A172 (cell line): ENCODE data around the gene MRPS6. TPM values are rescaled to one million over a fixed set of nuclear protein-coding genes. Genes with fewer than 3 reads are reported as not detected.
A peak's percentile ranks its signal among the peaks of the same experiment; 100 is the strongest.

ENCODE experiments used
- DNase-seq: peaks from one replicate; pipeline ENCODE4 v3.0.0-alpha.2; 2015; ENCODE audit warnings: low spot score
- total RNA-seq: library from RNA; depleted of rRNA; stranded (reverse); fragments of >200 nt; shearing (Covaris generic); gene quantifications from 2 replicates; pipeline ENCODE4 v1.2.3, GENCODE V29; 2014

MRPS6 gene
- total RNA-seq, 1 experiment from 2014 or later, result 62.2 TPM

DNA sequence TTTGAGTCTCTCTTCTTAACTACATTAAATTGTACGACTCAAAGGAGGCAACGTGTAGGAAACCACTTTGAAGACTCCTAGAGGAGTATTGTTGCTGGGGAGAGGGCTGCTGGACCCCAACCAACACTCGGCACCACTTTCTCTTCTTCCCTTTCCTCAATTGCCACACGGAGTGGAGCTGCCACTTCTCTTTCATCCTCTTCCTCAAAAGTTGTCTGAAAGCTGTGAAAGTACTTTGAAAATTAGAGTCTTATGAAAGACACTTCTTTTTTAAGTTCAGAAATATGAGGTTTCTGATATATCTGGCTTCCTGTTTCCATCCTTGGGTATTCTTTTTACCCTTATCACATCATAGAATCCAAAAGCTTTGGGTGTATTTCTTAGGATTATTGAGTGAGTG is 59.5 kb downstream of the MRPS6 start:
- no peak for DNase-seq

DNA sequence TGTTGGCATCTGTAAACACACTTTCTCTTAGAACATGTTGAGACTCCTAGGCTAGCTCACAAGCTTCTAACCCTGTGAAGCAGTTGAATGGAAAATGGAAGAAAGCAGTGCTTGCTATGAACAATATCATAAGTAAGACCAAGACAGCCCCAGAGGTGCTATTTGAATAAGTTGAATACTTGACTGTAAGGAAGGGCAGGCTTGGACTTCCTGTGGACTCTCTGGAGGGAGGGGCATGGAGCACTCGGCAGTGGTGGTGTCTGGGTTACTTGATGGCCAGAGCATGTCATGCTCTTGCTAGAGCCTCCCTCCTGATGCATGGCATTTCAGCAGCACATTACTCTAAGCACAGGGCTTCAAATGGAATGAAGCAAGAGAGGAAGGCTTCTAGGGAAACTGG is 60.0 kb downstream of the MRPS6 start:
- DNase-seq, result no peak

DNA sequence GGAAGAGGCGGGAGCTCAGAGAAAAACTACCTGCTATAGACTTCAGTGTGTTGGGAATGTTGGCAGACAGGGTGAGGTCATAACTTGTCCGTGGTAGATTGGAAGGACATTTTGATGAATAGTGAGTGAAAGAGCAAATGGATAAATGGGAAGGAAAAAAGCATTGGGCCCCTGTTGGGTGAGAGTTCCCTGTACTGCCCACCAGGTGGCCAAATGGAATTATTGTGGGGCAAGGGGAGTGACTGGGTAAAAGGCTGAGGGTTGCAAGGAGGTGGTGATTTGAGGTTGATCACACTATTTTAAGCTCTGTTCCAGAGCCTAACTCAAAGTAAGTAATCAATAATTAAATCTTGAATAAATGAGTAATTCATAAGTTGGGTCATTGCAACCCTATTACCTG is 60.4 kb downstream of the MRPS6 start:
- no peak for DNase-seq

DNA sequence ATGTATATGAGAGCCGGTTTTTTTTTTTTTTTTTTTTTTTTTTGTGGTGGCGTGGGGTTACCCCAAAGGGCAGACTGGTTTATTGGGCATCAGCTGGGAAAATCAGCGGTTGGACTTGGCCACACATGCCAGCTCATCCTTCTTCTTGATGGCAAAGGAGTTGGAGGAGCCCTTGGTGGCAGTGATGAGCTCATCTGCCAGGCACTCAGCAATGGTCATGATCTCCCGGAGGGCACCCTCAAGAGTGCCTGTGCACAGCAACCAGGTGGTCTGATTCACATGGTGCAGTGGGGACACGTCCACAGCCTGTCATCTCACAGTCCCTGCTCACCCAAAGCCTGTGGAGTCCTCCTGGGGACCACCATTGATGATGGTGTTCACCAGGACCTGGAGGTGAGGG is 62.0 kb downstream of the MRPS6 start:
- DNase-seq, result peak; percentile 58

DNA sequence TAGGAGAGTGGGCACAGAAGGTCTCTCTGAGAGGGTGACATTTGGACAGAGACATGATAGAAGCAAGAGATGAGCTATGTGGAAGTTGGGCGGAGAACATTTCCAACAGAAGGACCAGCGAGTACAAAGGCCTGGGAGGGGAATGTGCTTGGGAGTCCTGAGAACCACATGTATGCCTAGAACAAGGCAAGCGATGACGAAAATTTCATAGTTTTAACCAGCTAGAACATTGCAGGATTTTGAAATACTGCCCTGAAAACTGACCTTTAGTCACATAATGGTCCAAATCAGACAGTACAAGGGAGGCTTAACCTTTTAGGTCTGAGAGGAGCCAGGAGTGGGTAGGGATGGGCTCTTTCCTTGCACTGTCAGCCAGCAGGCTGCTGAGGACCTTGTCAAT is 68.0 kb downstream of the MRPS6 start:
- no peak for DNase-seq

DNA sequence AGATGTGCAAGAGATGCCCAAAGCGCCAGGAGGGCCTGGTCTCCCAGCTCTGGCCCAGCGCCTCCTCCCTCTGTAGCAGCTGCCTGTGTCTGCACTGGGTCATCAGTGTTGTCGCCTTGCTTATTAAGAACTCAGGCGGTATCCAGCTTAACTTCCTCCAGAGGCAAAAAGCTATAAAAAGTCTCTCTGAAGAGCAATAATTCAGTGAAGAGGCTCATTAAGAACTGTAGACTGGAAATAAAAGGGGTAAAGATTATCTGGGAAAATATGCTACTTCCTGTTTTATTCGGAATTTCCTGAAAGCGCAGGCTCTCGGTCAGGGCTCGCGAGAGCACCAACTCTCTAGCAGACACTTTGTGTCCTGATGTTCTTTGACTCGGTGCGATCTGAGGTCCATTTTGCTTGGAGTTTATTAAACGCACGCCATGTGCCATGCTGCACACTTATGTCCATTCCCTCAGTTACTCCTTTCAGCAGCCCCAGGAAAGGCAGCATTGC is 70.4 kb downstream of the MRPS6 start:
- no peak for DNase-seq

DNA sequence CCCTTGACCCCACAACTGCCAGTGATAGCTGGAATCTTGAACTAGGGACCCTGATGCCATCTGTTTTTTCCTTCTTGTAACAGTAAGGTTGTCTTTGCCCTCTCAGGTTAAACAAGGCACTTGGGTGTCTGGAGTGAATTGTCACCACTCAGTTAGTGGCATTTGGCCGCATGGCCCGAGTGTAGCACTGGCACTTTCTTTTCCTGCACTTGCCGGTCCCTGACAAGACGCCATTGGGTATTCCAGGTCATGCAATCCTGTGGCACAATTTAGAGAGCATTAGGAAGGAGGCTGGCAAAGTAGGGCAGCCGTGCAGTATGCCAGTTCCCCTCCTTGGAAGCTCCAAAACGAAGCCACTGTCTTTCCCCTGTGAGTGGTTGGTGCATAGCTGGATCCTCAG is 70.8 kb downstream of the MRPS6 start:
- no peak for DNase-seq

DNA sequence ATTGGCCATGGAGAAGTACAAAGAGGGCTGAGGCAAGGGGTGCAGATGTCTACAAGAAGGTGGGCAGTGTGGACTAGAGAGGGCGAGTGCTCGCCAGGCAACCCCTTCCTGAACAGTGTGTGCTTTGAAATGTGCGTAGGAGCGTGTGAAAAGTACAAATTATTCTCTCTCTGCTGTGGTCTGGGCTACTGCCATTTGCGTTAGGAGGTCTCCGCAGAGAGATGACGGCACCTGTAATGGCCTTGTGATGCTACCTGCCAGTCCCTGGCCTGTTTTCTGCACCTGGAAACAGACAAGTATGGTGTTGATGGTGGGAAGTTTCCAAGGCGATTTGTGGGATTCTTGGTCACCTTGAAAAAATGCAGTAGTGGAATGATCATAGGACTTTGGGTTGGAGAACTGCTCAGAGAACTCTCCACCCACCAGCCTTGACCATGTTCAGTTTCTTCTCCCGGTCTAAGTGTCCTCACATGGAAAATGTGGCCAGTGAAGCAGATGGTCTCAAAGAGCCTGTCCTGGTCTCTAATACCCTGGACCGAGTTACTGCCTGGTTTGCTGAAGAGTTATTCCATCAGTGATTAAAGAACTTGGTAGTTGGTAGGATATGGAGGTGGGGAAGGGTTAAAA is 74.5 kb downstream of the MRPS6 start:
- no peak for DNase-seq

DNA sequence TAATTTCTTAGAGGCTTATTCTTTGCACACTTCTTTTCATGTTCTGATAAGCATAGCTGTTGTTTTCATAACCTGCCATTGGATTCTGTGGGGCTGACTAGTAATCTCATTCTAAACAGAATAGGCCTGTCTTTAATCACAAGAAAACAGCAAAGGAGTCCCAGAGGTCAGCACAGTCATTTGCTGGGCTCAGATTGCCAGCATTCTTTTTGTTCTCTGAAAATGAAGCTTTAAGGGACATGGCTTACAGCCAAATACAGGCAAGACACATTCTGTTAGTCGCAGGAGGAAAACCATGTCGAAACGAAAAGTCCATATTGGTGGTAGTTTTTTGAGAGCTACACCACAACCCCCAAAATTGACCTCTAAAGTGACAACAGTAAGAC is 75.0 kb downstream of the MRPS6 start:
- no peak for DNase-seq

DNA sequence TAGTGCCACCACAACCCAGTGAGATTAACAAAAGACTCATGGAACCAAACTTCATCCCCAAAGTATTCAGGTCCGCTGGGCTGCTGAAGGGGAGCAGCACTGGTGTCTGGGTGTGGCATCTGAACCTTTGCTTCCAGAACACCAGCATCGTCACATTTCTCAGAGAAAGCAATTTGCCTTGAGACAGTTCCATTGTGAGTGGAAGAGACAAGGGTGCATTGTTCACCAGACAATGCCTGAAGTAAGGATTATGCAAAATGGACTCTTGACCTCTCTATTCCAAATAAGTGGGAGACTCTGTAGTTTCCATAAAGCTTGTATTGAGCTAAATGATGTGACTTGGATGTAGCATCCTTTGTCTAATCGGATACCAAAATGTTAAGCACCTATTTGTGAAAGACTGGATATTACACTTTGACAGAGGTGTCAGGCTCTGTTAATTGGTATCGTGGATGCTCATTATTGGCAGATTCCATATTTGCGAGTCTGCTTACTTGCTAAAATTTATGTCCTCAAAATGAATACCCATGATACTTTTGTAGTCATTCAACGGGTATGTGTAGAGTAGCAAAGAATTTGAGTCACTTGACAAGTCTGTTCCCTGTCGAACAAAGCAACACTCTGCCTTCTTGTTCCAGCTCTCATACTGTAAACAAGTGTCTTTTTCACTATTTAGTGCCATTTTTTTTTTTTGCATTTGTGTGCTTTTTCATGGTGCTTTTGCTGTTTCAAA is 75.6 kb downstream of the MRPS6 start:
- no peak for DNase-seq

DNA sequence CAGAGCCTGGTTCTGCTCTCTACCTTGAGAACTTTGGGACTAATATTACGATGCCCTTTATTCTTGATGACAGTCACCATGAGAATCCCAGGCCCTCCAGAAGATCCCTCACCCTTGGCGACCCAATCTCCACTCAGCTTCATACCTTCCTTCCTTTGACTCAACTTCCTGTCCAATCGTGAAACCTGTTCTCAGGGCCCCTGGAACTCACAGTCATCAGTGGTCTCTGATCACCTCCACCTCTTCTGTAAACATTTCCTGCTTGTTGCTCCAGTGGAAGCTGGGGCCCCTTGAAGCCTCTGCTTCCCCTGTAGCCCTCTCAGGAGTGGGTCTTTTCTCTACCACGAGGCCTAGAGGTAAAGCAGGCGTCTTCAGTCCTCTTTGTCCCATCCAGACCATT is 79.1 kb downstream of the MRPS6 start:
- DNase-seq, result no peak

DNA sequence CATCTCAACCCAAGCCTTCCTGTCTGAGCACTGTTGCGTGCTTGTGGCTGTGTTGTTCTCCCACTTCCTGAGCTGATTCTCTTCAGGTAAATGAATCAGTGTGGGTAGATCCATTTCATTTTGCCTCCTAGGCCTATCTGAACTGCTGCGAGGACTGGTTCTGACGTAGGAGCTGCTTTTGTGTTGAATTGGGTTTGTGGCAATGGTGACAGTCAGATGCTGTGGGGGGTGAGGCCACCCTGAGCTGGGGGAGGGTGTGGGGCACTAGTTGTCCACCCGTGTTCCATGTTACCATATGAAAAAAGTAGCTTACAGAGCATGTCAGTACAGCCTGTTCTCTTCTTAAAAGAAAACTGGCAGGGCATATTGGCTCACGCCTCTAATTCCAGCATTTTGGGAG is 81.5 kb downstream of the MRPS6 start:
- DNase-seq, result no peak

DNA sequence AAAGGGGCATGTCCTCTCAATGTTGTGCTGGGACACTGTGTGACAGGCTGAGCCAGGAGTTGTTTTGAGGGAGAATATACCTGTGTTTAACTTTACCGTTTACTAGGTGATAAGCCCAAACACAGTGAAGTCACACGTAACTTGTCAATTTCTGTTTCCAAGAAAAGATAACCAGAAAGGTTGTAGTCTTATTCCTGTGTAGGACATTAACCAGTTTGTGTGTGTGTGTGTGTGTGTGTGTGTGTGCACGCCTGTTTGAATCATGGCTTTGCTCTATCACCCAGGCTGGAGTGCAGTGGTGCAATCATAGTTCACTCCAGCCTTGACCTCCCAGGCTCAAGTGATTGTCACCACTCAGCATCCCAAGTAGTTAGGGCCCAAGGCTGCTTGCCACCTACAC is 83.6 kb downstream of the MRPS6 start:
- no peak for DNase-seq

DNA sequence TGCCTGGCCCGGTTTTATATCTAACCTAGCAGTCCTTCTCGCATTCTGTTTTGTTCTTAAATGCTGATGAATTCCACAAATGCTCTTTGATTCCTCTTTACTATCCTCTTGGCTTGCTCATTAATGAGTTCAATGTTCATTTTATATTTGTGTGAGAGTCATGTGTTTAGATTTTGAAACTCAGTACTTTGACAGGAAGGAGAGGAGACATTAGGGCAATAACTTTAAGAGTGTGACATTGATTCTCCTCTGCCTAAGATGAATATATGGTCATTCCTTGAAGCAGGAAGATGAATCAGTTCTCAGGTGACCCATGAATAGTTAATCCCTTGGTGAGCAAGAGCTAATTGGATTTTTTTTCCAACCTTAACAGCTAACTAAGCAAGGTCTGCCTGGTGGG is 84.1 kb downstream of the MRPS6 start:
- peak; percentile 65 for DNase-seq

DNA sequence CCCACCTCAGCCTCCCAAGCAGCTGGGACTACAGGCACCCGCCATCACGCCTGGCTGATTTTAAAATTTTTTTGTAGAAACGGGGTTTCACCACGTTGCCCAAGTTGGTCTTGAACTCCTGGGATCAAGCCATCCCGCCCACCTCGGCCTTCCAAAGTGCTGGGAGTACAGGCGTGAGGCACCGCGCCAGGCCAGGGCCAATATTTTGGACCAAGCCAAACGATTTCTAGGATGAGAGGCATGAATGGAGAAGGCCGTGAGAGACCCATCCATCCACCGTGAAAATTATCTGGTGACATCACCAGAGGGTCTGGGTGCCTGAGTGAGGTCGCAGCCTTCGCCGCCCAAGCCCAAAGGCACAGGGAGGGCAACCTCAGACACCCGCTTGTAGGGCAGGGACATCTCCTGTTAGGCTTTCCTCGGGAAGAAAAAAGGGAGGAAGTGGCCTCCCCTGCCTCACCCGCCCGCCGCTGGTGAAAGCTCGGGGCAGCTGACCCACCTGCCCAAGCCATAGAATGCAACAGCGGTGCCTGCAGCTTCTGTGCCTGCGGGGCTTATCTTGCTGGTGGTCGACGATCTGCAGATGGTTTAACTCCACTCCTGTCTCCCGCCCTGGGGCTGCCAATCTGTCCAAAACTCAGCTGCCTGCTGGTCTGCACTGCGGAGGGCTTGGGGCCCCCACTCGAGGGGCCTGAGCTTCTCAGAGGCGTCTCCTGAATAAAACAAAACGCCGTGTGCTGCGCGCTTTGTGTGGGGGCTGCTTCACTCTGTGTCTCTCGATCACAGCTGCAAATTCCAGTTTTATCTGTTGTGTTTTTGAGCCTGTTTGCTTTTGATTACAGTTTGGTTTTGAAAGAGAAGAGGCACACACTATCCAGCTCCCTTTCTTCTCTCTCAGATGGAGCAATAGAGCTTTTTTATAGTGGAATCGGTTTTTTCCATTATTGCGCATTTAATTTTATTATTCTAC is 85.8 kb downstream of the MRPS6 start:
- no peak for DNase-seq

DNA sequence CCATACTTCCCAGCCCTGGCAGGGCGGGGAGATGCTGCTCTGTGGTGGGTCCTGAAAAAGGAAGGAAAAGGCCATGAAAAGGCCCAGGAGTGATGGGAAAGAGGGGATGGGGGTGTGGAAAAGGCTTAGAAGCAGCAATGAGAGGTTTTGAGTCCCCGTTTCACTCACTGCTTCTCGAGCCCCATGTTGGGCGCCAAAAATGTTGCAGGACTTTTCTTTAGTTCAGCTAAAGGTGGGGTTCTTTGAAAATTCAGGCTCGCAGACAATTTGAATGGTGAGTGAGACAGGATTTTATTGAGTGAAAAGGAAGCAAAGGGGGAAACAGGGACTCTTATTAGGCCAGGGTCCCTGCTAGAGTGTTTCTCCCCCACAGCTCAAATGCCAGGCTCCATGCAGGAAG is 93.1 kb downstream of the MRPS6 start:
- peak; percentile 19 for DNase-seq

DNA sequence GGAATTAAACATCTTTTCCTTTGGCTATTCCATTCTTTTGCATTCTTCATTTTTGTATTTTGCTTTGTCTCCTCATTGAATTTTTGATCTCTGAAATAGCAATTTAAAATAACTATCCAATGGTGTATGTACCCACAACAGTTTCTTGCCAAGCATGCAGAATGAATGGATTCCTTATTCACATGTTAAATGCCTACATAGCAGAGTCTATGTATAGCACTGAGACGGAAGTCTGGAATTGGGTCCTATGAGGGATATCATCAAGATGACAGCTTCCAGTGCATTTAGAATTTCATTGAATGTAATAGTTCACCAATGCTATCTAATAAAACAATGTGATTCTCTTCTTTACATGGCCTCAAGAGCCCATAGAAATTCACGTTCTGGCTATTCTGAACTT is 97.5 kb downstream of the MRPS6 start:
- no peak for DNase-seq

DNA sequence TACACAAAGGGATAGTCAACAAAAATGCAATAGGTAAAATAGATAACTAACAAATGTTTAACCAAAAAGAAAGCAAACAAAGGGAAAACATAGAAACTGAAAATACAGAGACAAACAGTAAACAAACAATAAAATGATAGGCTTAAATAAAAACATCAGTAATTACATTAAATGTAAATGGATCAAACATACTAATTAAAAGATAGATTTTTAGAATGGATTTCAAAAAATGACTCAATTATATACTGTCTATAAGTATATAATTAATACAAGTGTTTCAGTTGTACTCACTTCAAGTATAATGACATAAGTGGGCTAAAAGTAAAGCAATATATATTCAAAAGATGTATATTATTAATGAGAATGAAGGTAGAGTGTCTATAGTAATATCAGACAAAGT is 101.1 kb downstream of the MRPS6 start:
- DNase-seq, result no peak

DNA sequence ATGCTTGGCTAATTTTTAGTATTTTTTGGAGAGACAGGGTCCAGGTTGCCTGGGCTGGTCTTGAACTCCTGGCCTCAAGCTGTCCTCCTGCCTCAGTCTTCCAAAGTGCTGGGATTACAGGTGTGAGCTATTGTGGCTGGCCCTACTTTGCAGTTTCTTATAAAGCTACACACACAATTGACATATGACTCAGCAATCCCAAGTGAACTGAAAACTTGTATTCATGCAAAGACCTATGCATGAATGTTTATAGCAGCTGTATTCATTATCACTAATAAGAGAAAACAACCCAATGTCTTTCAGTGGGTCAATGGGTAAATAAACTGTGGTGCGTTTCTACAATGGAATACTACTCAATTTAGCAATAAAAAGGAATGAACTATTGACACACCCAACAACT is 103.1 kb downstream of the MRPS6 start:
- no peak for DNase-seq

DNA sequence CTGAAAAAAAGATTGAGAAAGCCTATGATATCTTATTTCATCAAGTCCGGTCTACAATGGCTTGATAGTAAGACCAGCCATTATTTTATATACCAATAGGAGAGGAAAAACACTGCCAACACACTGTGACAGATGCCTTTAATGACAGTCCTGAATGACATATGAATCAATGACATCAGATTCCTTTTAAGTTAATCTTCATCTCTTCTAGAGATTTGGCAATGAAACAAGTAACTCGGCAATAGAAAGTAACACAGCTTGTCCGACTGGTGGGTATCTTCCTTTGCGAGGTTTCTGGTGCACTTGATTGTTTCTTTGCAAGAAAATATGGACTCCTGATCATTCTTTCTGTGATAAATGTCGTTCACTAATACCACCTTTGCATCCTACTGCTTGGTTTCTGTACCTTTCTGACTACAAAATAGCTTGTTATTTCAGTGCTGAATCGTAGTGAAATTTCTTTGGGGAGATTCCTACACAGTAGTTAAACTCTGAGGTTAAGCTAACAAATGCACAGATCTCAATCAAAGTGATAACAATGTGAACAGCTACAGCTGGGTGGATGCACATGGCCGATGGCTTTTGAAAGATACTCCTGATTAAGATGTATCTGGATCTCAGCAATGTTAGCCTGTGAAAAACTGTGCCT is 104.7 kb downstream of the MRPS6 start:
- DNase-seq, result no peak

DNA sequence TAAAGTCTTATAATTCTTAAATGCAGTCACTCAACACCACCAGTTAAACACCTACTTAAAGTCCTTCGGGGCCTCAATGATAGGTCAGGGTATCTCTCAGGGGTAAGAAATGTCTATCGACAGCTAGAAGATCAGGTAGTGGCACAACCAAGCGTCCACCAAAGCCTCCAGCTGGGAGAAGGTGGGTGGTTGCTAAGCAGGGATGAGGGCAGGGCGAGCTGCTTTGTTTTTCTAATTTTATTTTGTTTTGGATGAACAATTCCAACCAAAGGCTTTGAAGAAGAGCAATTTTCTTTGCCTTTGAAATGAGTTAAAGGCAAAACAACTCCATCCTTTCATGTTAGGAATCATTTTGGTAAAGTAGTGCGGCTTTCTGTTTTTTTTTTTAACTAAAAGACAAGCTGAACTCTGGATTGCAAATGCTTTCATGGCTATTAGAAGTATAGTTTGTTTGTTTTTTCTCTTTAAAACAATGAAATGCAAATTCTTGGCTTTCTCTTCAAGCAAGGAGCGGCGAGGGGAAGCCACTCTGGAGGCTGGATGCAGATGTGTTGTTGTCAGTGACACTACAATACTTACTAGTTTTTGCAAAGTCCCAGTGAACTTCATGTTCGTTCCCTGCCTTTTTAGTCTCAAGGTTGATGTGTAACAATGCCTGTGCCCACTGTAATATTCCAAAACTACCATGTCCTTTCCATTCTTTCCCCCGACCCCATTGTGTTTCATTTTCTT is 106.0 kb downstream of the MRPS6 start:
- DNase-seq, result no peak
